ENCODE data around the gene PRLR. TPM values are rescaled to one million over a fixed set of nuclear protein-coding genes. Genes with fewer than 3 reads are reported as not detected.
A peak's percentile ranks its signal among the peaks of the same experiment; 100 is the strongest.

PRLR gene
- 5.7 and 7.6 TPM in 2 replicates for total RNA-seq
- long read RNA-seq, full-length matches to known transcripts = 8 of 14 reads
- long read RNA-seq, partial matches to known transcripts = 2 of 14 reads
- long read RNA-seq, other reads (novel, unspliced or antisense) = 4 of 14 reads

GRCh38 chr5:35230038-35230611 lies at the start of gene PRLR:
TSS of gene PRLR (minus strand) at chr5:35230487. CDS start at chr5:35089620, 140,867 bp downstream.
- peak; percentile 16 for DNase-seq (ENCODE audit: low spot score, unreplicated experiment)
- Mint-ChIP-seq H3K4me3 (ENCODE audit: low read depth) (peak within 1 kb of the TSS; percentile 94), H3K9me3 (ENCODE audit: low read depth) (no peaks in the 10 kb centered on the region), H3K27me3 (peaks cover 6% of the 10 kb centered on the region), H3K27ac (peak within 1 kb of the TSS; percentile 91), H3K4me1 (ENCODE audit: low read depth) (peaks cover 8% of the 10 kb centered on the region), H3K36me3 (ENCODE audit: insufficient read depth) (no peaks in the 10 kb centered on the region)
- TF ChIP-seq CTCF (IDR thresholded peaks at IDR 0.05; ENCODE audit: unreplicated experiment) = peak; percentile 38

- Mint-ChIP-seq H3K27me3 (no peaks in the 10 kb centered on the region), H3K4me3 (ENCODE audit: low read depth) (no peak overlapping the region), H3K36me3 (ENCODE audit: insufficient read depth) (no peaks in the 10 kb centered on the region), H3K9me3 (ENCODE audit: low read depth) (peaks cover 16% of the 10 kb centered on the region), H3K27ac (no peak overlapping the region), H3K4me1 (ENCODE audit: low read depth) (no peaks in the 10 kb centered on the region)
- no peak for DNase-seq (ENCODE audit: low spot score, unreplicated experiment)
- no peak for TF ChIP-seq CTCF (IDR thresholded peaks at IDR 0.05; ENCODE audit: unreplicated experiment)
Observed at GRCh38 chr5:35274839-35275509, 44.7 kb upstream of the PRLR start.

- Mint-ChIP-seq H3K4me1 (ENCODE audit: low read depth) (peaks cover 1% of the 10 kb centered on the region), H3K9me3 (ENCODE audit: low read depth) (no peaks in the 10 kb centered on the region), H3K27ac (no peak overlapping the region), H3K36me3 (ENCODE audit: insufficient read depth) (no peaks in the 10 kb centered on the region), H3K4me3 (ENCODE audit: low read depth) (no peak overlapping the region), H3K27me3 (no peaks in the 10 kb centered on the region)
- no peak for TF ChIP-seq CTCF (IDR thresholded peaks at IDR 0.05; ENCODE audit: unreplicated experiment)
- DNase-seq (ENCODE audit: low spot score, unreplicated experiment) = no peak
Observed at GRCh38 chr5:35269006-35269405, 38.7 kb upstream of the PRLR start.

- DNase-seq (ENCODE audit: low spot score, unreplicated experiment) = no peak
- Mint-ChIP-seq H3K36me3 (ENCODE audit: insufficient read depth) (no peaks in the 10 kb centered on the region), H3K4me3 (ENCODE audit: low read depth) (no peak overlapping the region), H3K27ac (no peak overlapping the region), H3K4me1 (ENCODE audit: low read depth) (peaks cover 4% of the 10 kb centered on the region), H3K27me3 (no peaks in the 10 kb centered on the region), H3K9me3 (ENCODE audit: low read depth) (peaks cover 3% of the 10 kb centered on the region)
- no peak for TF ChIP-seq CTCF (IDR thresholded peaks at IDR 0.05; ENCODE audit: unreplicated experiment)
Observed at GRCh38 chr5:35266276-35266675, 36.0 kb upstream of the PRLR start.

- DNase-seq (ENCODE audit: low spot score, unreplicated experiment) = no peak
- TF ChIP-seq CTCF (IDR thresholded peaks at IDR 0.05; ENCODE audit: unreplicated experiment) = no peak
- Mint-ChIP-seq H3K27ac (no peak overlapping the region), H3K27me3 (no peaks in the 10 kb centered on the region), H3K4me3 (ENCODE audit: low read depth) (no peak overlapping the region), H3K36me3 (ENCODE audit: insufficient read depth) (no peaks in the 10 kb centered on the region), H3K9me3 (ENCODE audit: low read depth) (peaks cover 13% of the 10 kb centered on the region), H3K4me1 (ENCODE audit: low read depth) (peaks cover 4% of the 10 kb centered on the region)
Observed at GRCh38 chr5:35264509-35264908, 34.2 kb upstream of the PRLR start.

Measured in progenitor cell of endocrine pancreas (in vitro differentiated cells).